B cell (primary cell): ENCODE data around the gene LRP2BP. TPM values are rescaled to one million over a fixed set of nuclear protein-coding genes. Genes with fewer than 3 reads are reported as not detected.

Source experiments
- ATAC-seq: fragments of 200-7000 bp; cut with Tn5 transposase; one replicate; pipeline ENCODE4 v1.10.0; 2021; ENCODE audit warnings: low read depth, mild to moderate bottlenecking, moderate number of reproducible peaks, moderate library complexity
- CTCF ChIA-PET: fragments of 350-600 bp; sonication (Branson Sonifier 250); formaldehyde crosslinking; loops from one replicate; lab custom pipeline; 2021; ENCODE audit warnings: antibody characterized with exemption, inconsistent platforms; lab: Charles Lee
- POLR2A ChIA-PET: fragments of 350-600 bp; sonication (Branson Sonifier 250); formaldehyde crosslinking; loops from one replicate; lab custom pipeline; 2021; ENCODE audit warnings: antibody characterized with exemption; lab: Charles Lee
- DNase-seq: peaks from one replicate; pipeline ENCODE4 v3.0.0; 2013
- H2AFZ ChIP-seq: 2 replicates; pipeline ENCODE4 v1.6.1; 2012; ENCODE audit warnings: mild to moderate bottlenecking, low read depth, low read length; ENCODE audit not compliant: insufficient read depth, poor library complexity, severe bottlenecking
- H3K27ac ChIP-seq, 2 donors: 1 replicate in 1 of 2; 2 replicates in 1 of 2; pipeline ENCODE4 v1.5.1; 2012 to 2013; ENCODE audit warnings: low read length in 2 of 2, mild to moderate bottlenecking in 2 of 2, moderate library complexity in 1 of 2
- H3K27me3 ChIP-seq, 4 experiments: fragments of 200-600 bp in 1 of 4; sonication (generic) in 1 of 4; replicated peaks in 1 of 4; 1 replicate in 2 of 4; 2 replicates in 2 of 4; pipeline versions ENCODE4 v1.6.1 to v1.7.0; 2013 to 2016; ENCODE audit warnings: low read length in 3 of 4, mild to moderate bottlenecking in 2 of 4, mixed read lengths in 1 of 4, moderate library complexity in 1 of 4; ENCODE audit not compliant: insufficient read depth in 4 of 4, control insufficient read depth in 3 of 4; ENCODE audit errors: control extremely low read depth in 1 of 4
- H3K36me3 ChIP-seq, 2 experiments: replicated peaks in 1 of 2; 1 replicate in 1 of 2; 2 replicates in 1 of 2; pipeline versions ENCODE4 v1.6.1 to v1.7.1; 2013; ENCODE audit warnings: low read length in 1 of 2; ENCODE audit not compliant: insufficient read depth in 2 of 2, control insufficient read depth in 1 of 2; ENCODE audit errors: control extremely low read depth in 1 of 2, extremely low read depth in 1 of 2
- H3K4me1 ChIP-seq, 2 donors: fragments of 200-600 bp in 1 of 2; sonication (generic) in 1 of 2; 1 replicate in 1 of 2; 2 replicates in 1 of 2; pipeline versions ENCODE4 v1.5.1 to v1.6.1; 2013 to 2017; ENCODE audit warnings: low read length in 2 of 2; ENCODE audit not compliant: control insufficient read depth in 2 of 2, insufficient read depth in 2 of 2
- H3K4me2 ChIP-seq: replicated peaks from 2 replicates; pipeline ENCODE3; 2012; ENCODE audit warnings: mild to moderate bottlenecking, low read depth, low read length; ENCODE audit not compliant: poor library complexity, severe bottlenecking
- H3K4me3 ChIP-seq, 5 experiments: fragments of 200-600 bp in 1 of 5; sonication (generic) in 1 of 5; 1 replicate in 3 of 5; 2 replicates in 2 of 5; pipeline versions ENCODE4 v1.5.1 to v1.7.0; 2011 to 2016; ENCODE audit warnings: low read length in 4 of 5, mild to moderate bottlenecking in 4 of 5, low read depth in 2 of 5, control low read depth in 1 of 5, moderate library complexity in 1 of 5; ENCODE audit not compliant: insufficient read depth in 1 of 5; ENCODE audit errors: control extremely low read depth in 1 of 5, extremely low read depth in 1 of 5
- H3K79me2 ChIP-seq: fragments of 200-600 bp; sonication (generic); one replicate; pipeline ENCODE4 v1.6.0; 2016; ENCODE audit warnings: low read length; ENCODE audit not compliant: control insufficient read depth, insufficient read depth
- H3K9ac ChIP-seq: fragments of 200-600 bp; sonication (generic); 2 replicates; pipeline ENCODE4 v1.6.1; 2017; ENCODE audit warnings: mild to moderate bottlenecking, low read length, moderate library complexity
- H3K9me3 ChIP-seq, 3 donors: one replicate each; pipeline versions ENCODE4 v1.6.1 to v1.7.1; 2013; ENCODE audit warnings: low read length in 2 of 3; ENCODE audit not compliant: control insufficient read depth in 2 of 3, insufficient read depth in 1 of 3; ENCODE audit errors: control extremely low read depth in 1 of 3
- H4K20me1 ChIP-seq: 2 replicates; pipeline ENCODE4 v1.6.0; 2012; ENCODE audit warnings: mild to moderate bottlenecking, low read length; ENCODE audit not compliant: insufficient read depth, control insufficient read depth, poor library complexity, severe bottlenecking
- H3K27ac Mint-ChIP-seq: one replicate; pipeline ENCODE4 v1.8.0; 2021; ENCODE audit warnings: mixed read lengths
- H3K27me3 Mint-ChIP-seq: one replicate; pipeline ENCODE4 v1.8.0; 2021; ENCODE audit warnings: mixed read lengths
- H3K4me1 Mint-ChIP-seq: one replicate; pipeline ENCODE4 v1.8.0; 2021; ENCODE audit warnings: mixed read lengths
- H3K4me3 Mint-ChIP-seq: one replicate; pipeline ENCODE4 v1.8.0; 2021; ENCODE audit warnings: mixed read lengths
- H3K9me3 Mint-ChIP-seq: one replicate; pipeline ENCODE4 v1.8.0; 2022; ENCODE audit warnings: mixed read lengths; ENCODE audit not compliant: insufficient read depth
- EZH2 ChIP-seq: IDR thresholded peaks from 2 replicates; pipeline ENCODE4 v1.6.1; 2012; ENCODE audit warnings: borderline replicate concordance, low read depth, mild to moderate bottlenecking, moderate library complexity, low read length; ENCODE audit not compliant: insufficient read depth, poor library complexity, severe bottlenecking
- WGBS: methylation state at CpG from one replicate; pipeline ENCODE4 v1.1.5; 2013; ENCODE audit warnings: missing lambda C conversion rate; ENCODE audit not compliant: insufficient coverage; 5-methylcytosine and 5-hydroxymethylcytosine counted together
- intact Hi-C: fragments of 100-400 bp; cut with micrococcal nuclease; formaldehyde crosslinking; loops from one replicate; pipeline ENCODE4 v1.10.0; 2022
- polyA plus RNA-seq: library from polyadenylated mRNA; depleted of rRNA; stranded (reverse); fragments of >200 nt; gene quantifications from 2 replicates; pipeline ENCODE4 v1.2.3, GENCODE V29; 2012
- total RNA-seq, 2 donors: library from RNA; stranded (reverse); fragments of 120-200 nt in 1 of 2; gene quantifications; 1 replicate in 1 of 2; 2 replicates in 1 of 2; pipeline versions ENCODE4 v1.2.3 to v1.2.4, GENCODE V29; 2013 to 2022
- TF ChIP-seq, protein P1 (sequence below): fragments of 200-600 bp; IDR thresholded peaks from one replicate; pipeline ENCODE4 v1.8.0; 2022; ENCODE audit warnings: antibody characterized with exemption, mild to moderate bottlenecking

LRP2BP gene
- total and polyA plus RNA-seq, 2 donors (not counting 1 experiment from before 2014, with no cell fraction given) = 0.15 to 1.6 TPM

DNA sequence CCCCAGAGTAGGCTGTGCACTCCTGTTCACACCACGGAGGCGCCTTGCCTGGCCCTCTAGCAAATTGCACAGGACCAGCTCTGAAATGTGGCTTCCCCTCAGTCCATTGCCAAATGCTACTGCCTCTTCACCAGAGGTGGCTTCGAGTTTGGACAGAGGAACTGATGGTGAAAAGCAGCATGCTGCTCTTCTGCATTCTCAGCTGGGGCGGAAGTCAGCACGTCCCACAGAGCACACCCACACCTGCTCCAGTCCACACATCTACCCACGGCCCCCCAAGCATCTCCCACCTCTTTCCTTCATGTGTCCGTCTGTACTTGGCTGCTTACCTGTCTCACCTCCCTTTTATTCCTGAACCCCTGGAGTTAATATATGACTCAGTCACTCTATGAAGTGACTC, 43.5 kb downstream of the LRP2BP start:
- peaks cover 2 to 46% of the 10 kb centered on the region in 2 experiments for H3K36me3 ChIP-seq
- ChIA-PET CTCF (no interaction called here), POLR2A (no interaction called here)
- no peaks in the 10 kb centered on the region for H3K27me3 Mint-ChIP-seq
- 89% methylated on average over 7 of the region's 7 CpGs for WGBS
- H3K27me3 ChIP-seq = no peaks in the 10 kb centered on the region
- H3K9ac ChIP-seq = no peak overlapping the region
- H3K79me2 ChIP-seq = peaks cover 7% of the 10 kb centered on the region
- H3K9me3 Mint-ChIP-seq = no peaks in the 10 kb centered on the region
- no peaks in the 10 kb centered on the region for H3K9me3 ChIP-seq
- no peak overlapping the region for H3K4me3 ChIP-seq
- no peaks in the 10 kb centered on the region for H4K20me1 ChIP-seq
- H3K4me1 ChIP-seq = peaks cover 12 to 24% of the 10 kb centered on the region in 2 donors
- DNase-seq (peak; percentile 11), ATAC-seq (no peak)
- H3K27ac Mint-ChIP-seq = no peak overlapping the region
- intact Hi-C loops = no loop called here
- H3K4me2 ChIP-seq = no peak overlapping the region
- H3K4me1 Mint-ChIP-seq = peaks cover 27% of the 10 kb centered on the region
- no peak overlapping the region for H3K4me3 Mint-ChIP-seq
- no peak for TF ChIP-seq EZH2
- TF ChIP-seq, protein P1, sequence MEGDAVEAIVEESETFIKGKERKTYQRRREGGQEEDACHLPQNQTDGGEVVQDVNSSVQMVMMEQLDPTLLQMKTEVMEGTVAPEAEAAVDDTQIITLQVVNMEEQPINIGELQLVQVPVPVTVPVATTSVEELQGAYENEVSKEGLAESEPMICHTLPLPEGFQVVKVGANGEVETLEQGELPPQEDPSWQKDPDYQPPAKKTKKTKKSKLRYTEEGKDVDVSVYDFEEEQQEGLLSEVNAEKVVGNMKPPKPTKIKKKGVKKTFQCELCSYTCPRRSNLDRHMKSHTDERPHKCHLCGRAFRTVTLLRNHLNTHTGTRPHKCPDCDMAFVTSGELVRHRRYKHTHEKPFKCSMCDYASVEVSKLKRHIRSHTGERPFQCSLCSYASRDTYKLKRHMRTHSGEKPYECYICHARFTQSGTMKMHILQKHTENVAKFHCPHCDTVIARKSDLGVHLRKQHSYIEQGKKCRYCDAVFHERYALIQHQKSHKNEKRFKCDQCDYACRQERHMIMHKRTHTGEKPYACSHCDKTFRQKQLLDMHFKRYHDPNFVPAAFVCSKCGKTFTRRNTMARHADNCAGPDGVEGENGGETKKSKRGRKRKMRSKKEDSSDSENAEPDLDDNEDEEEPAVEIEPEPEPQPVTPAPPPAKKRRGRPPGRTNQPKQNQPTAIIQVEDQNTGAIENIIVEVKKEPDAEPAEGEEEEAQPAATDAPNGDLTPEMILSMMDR = no peak
- H3K27ac ChIP-seq = no peak overlapping the region
- no peak overlapping the region for H2AFZ ChIP-seq

DNA sequence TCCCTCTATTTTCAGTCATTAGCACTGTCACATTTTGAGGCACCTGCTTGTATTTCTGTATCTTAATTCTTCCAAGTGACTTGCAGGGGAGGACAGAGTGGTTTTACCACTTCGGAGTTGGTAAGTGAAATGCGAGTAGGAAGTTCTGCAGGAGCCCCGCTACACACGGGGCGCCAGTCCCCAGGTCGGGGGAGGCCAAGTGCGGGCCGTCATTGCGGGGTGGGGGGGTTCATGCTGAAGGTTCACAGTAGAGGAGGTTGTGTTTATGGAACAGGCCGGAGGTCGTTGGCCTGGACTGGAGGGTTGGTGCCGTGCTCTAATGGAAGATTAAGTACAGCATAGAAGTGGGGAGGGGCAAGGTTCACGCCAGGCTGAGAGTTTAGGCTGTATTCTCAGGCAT, 44.0 kb downstream of the LRP2BP start:
- H3K9ac ChIP-seq = no peak overlapping the region
- no peaks in the 10 kb centered on the region for H3K9me3 ChIP-seq
- intact Hi-C loops = no loop called here
- DNase-seq = no peak
- H2AFZ ChIP-seq = no peak overlapping the region
- H3K4me3 ChIP-seq = no peak overlapping the region
- H3K27ac Mint-ChIP-seq = no peak overlapping the region
- H3K4me1 ChIP-seq = peaks cover 12 to 24% of the 10 kb centered on the region in 2 donors
- ChIA-PET POLR2A (no interaction called here), CTCF (no interaction called here)
- H3K4me1 Mint-ChIP-seq = peaks cover 29% of the 10 kb centered on the region
- WGBS = 97% methylated on average over 6 of the region's 13 CpGs
- H3K27me3 ChIP-seq = no peaks in the 10 kb centered on the region
- no peak overlapping the region for H3K4me2 ChIP-seq
- no peak for ATAC-seq
- H4K20me1 ChIP-seq = no peaks in the 10 kb centered on the region
- H3K79me2 ChIP-seq = peaks cover 7% of the 10 kb centered on the region
- H3K36me3 ChIP-seq = peaks cover 2 to 48% of the 10 kb centered on the region in 2 experiments
- no peak overlapping the region for H3K4me3 Mint-ChIP-seq
- H3K9me3 Mint-ChIP-seq = no peaks in the 10 kb centered on the region
- TF ChIP-seq, protein P1 = no peak
- TF ChIP-seq EZH2 = no peak
- no peak overlapping the region for H3K27ac ChIP-seq
- no peaks in the 10 kb centered on the region for H3K27me3 Mint-ChIP-seq
